Measurements from ENCODE around the gene LIME1.

Gene LIME1

DNA sequence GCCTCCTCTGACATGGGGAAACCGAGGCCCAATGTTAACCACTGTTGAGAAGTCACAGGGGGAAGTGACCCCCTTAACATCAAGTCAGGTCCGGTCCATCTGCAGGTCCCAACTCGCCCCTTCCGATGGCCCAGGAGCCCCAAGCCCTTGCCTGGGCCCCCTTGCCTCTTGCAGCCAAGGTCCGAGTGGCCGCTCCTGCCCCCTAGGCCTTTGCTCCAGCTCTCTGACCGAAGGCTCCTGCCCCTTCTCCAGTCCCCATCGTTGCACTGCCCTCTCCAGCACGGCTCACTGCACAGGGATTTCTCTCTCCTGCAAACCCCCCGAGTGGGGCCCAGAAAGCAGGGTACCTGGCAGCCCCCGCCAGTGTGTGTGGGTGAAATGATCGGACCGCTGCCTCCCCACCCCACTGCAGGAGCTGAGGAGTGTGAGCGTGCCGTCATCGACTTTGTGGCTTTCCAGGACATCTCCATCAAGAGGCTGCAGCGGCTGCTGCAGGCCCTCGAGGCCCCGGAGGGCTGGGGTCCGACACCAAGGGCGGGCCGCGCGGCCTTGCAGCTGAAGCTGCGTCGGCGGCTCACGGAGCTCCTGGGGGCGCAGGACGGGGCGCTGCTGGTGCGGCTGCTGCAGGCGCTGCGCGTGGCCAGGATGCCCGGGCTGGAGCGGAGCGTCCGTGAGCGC is 38.5 kb upstream of the LIME1 start:
- in situ Hi-C loops (cut with MboI; ENCODE audit: low sequenced_read_pairs, unreplicated experiment) = no loop called here
- TF ChIP-seq, protein P1, sequence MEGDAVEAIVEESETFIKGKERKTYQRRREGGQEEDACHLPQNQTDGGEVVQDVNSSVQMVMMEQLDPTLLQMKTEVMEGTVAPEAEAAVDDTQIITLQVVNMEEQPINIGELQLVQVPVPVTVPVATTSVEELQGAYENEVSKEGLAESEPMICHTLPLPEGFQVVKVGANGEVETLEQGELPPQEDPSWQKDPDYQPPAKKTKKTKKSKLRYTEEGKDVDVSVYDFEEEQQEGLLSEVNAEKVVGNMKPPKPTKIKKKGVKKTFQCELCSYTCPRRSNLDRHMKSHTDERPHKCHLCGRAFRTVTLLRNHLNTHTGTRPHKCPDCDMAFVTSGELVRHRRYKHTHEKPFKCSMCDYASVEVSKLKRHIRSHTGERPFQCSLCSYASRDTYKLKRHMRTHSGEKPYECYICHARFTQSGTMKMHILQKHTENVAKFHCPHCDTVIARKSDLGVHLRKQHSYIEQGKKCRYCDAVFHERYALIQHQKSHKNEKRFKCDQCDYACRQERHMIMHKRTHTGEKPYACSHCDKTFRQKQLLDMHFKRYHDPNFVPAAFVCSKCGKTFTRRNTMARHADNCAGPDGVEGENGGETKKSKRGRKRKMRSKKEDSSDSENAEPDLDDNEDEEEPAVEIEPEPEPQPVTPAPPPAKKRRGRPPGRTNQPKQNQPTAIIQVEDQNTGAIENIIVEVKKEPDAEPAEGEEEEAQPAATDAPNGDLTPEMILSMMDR (IDR thresholded peaks at IDR 0.05; ENCODE audit: borderline replicate concordance, control extremely low read depth, extremely low read depth, insufficient read depth, missing control alignments) = no peak
- DNase-seq (ENCODE audit: low spot score) = no peak

GRCh38 chr20:63698739-63699465 is 37.6 kb upstream of the LIME1 start:
- TF ChIP-seq, protein P1 (IDR thresholded peaks at IDR 0.05; ENCODE audit: borderline replicate concordance, control extremely low read depth, extremely low read depth, insufficient read depth, missing control alignments) = no peak
- DNase-seq (ENCODE audit: low spot score) = peak; percentile 82
- in situ Hi-C loops (cut with MboI; ENCODE audit: low sequenced_read_pairs, unreplicated experiment) = no loop called here

GRCh38 chr20:63699466-63700198 is 36.8 kb upstream of the LIME1 start:
- TF ChIP-seq, protein P1 (IDR thresholded peaks at IDR 0.05; ENCODE audit: borderline replicate concordance, control extremely low read depth, extremely low read depth, insufficient read depth, missing control alignments) = no peak
- DNase-seq (ENCODE audit: low spot score) = peak; percentile 24
- in situ Hi-C loops (cut with MboI; ENCODE audit: low sequenced_read_pairs, unreplicated experiment) = loop anchor here (10.0 kb wide), 1 partner anchor 155 kb away; no protein-coding TSS in a partner anchor

DNA sequence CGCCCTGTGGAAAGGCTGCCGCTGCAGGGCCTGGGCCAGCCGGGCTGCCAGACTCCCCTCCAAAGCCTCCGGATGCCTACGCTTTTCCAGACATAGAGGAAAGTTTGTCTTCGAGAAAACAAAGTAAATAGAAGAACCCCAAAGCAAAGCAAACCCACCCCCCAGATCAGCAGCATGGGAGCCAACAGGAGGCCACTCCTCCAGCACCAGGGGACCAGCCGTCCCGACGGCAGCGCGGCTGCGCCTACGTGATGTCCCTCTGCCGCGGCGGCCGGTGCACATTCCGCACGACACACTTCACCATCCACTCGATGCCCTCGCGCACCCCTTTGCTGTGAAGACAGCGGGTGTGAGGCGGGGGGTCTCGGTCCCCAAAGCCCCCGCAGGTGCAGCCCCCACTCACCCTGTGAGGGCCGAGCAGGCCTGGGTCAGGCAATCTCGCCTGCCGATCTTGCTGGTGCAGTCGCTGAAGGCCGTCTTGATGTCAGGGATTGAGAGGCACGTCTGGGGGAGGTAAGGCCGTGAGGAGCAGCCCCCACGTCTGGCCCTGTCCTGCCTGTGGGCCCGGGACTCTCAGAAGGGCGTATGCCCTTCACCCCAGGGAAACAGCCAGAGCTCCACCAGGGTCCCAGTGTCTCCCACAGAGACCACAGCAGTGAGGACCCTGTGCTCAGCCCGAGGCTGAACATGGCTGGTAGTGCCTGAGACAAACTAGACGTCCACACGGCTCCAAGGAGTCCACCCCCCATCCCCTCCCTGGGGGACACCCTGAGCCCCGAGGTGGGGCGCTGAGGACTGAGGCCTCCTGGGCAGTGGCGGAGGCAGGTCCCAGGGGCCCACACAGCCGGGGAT is 36.0 kb upstream of the LIME1 start:
- peak; percentile 28 for DNase-seq (ENCODE audit: low spot score)
- in situ Hi-C loops (cut with MboI; ENCODE audit: low sequenced_read_pairs, unreplicated experiment) = loop anchor here (10.0 kb wide), 1 partner anchor 154 kb away; no protein-coding TSS in a partner anchor
- TF ChIP-seq, protein P1 (IDR thresholded peaks at IDR 0.05; ENCODE audit: borderline replicate concordance, control extremely low read depth, extremely low read depth, insufficient read depth, missing control alignments) = no peak

DNA sequence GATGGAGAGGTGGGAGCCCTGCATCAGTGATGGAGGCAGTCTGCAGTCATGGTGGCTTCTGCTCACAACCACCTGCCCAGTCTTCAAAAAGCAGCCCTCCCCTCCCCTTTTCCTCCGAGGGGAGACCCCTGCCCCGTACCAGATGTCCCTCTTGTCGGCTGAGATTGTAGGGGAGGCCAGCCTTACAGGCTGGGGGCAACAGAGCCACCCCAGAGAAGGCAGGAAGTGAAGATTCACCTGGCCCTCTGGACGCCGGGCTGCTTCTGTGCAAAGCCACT is 35.5 kb upstream of the LIME1 start:
- in situ Hi-C loops (cut with MboI; ENCODE audit: low sequenced_read_pairs, unreplicated experiment) = loop anchor here (10.0 kb wide), 1 partner anchor 154 kb away; no protein-coding TSS in a partner anchor
- TF ChIP-seq, protein P1 (IDR thresholded peaks at IDR 0.05; ENCODE audit: borderline replicate concordance, control extremely low read depth, extremely low read depth, insufficient read depth, missing control alignments) = no peak

More for the DNA sequence above, 35.5 kb upstream of the LIME1 start:
- DNase-seq (ENCODE audit: low spot score) = no peak

Data from GM13976 (cell line).